HG03432 (cell line): Measurements from ENCODE around the gene TRIP11.

ENCODE experiments used
- ATAC-seq: cut with Tn5 transposase; IDR thresholded peaks from one replicate; pipeline ENCODE4 v1.9.1; 2021; ENCODE audit warnings: mild to moderate bottlenecking, moderate library complexity; ENCODE audit not compliant: unreplicated experiment

The TRIP11 gene

GRCh38 chr14:91926131-91926890 is 113.5 kb downstream of the TRIP11 start:
- no peak for ATAC-seq

GRCh38 chr14:91925727-91926121 is 114.1 kb downstream of the TRIP11 start:
- ATAC-seq, result no peak

GRCh38 chr14:91925001-91925726 is 114.7 kb downstream of the TRIP11 start:
- ATAC-seq, result no peak

- ATAC-seq, result no peak
Measured at GRCh38 chr14:91920526-91920925, 119.3 kb downstream of the TRIP11 start.

- ATAC-seq, result no peak
Measured at GRCh38 chr14:91919814-91920213, 120.0 kb downstream of the TRIP11 start.

- no peak for ATAC-seq
Measured at GRCh38 chr14:91918186-91918883, 121.5 kb downstream of the TRIP11 start.
